ENCODE data around the gene PCDHB2. TPM values are rescaled to one million over a fixed set of nuclear protein-coding genes. Genes with fewer than 3 reads are reported as not detected.

Gene PCDHB2
- 75.5 and 80.4 TPM in 2 replicates for total RNA-seq
- long read RNA-seq, full-length matches to known transcripts: 265 of 271 reads
- long read RNA-seq, partial matches to known transcripts: 0 of 271 reads
- long read RNA-seq, other reads (novel, unspliced or antisense): 6 of 271 reads

GRCh38 chr5:141094481-141095262, at the start of gene PCDHB2:
Gene PCDHB2 (plus strand): TSS chr5:141094615. CDS start chr5:141094791, 176 bp downstream.
- H3K9me3 Mint-ChIP-seq (ENCODE audit: low read depth): peaks cover 33% of the 10 kb centered on the region
- no peaks in the 10 kb centered on the region for H3K4me1 Mint-ChIP-seq (ENCODE audit: low read depth)
- H3K27me3 Mint-ChIP-seq: no peaks in the 10 kb centered on the region
- peak; percentile 49 for DNase-seq (ENCODE audit: low spot score, unreplicated experiment)
- peak within 1 kb of the TSS; percentile 89 for H3K4me3 Mint-ChIP-seq (ENCODE audit: low read depth)
- peaks cover 40% of the 10 kb centered on the region for H3K36me3 Mint-ChIP-seq (ENCODE audit: insufficient read depth)
- H3K27ac Mint-ChIP-seq: peak within 1 kb of the TSS; percentile 100
- TF ChIP-seq CTCF (IDR thresholded peaks at IDR 0.05; ENCODE audit: unreplicated experiment): peak; percentile 78

GRCh38 chr5:141050622-141051520, 43.5 kb upstream of the PCDHB2 start, which contains the start of gene PCDHB1:
Gene PCDHB1 (plus strand): TSS chr5:141051374. CDS start chr5:141051471, 97 bp downstream.
- H3K9me3 Mint-ChIP-seq (ENCODE audit: low read depth): no peaks in the 10 kb centered on the region
- peak within 1 kb of the TSS; percentile 83 for H3K4me3 Mint-ChIP-seq (ENCODE audit: low read depth)
- H3K4me1 Mint-ChIP-seq (ENCODE audit: low read depth): peaks cover 5% of the 10 kb centered on the region
- DNase-seq (ENCODE audit: low spot score, unreplicated experiment): no peak
- H3K36me3 Mint-ChIP-seq (ENCODE audit: insufficient read depth): no peaks in the 10 kb centered on the region
- H3K27ac Mint-ChIP-seq: peak within 1 kb of the TSS; percentile 19
- TF ChIP-seq CTCF (IDR thresholded peaks at IDR 0.05; ENCODE audit: unreplicated experiment): no peak
- H3K27me3 Mint-ChIP-seq: peaks cover 42% of the 10 kb centered on the region

- Mint-ChIP-seq H3K27ac (no peak overlapping the region), H3K27me3 (peaks cover 37% of the 10 kb centered on the region), H3K9me3 (ENCODE audit: low read depth) (no peaks in the 10 kb centered on the region), H3K4me1 (ENCODE audit: low read depth) (peaks cover 5% of the 10 kb centered on the region), H3K4me3 (ENCODE audit: low read depth) (peak overlapping the region; percentile 83), H3K36me3 (ENCODE audit: insufficient read depth) (no peaks in the 10 kb centered on the region)
- no peak for DNase-seq (ENCODE audit: low spot score, unreplicated experiment)
- no peak for TF ChIP-seq CTCF (IDR thresholded peaks at IDR 0.05; ENCODE audit: unreplicated experiment)
These were observed 42.9 kb upstream of the PCDHB2 start for GRCh38 chr5:141051521-141051866.

GRCh38 chr5:141077826-141078225, 16.6 kb upstream of the PCDHB2 start:
- no peaks in the 10 kb centered on the region for H3K4me1 Mint-ChIP-seq (ENCODE audit: low read depth)
- H3K27me3 Mint-ChIP-seq: peaks cover 9% of the 10 kb centered on the region
- H3K4me3 Mint-ChIP-seq (ENCODE audit: low read depth): no peak overlapping the region
- H3K9me3 Mint-ChIP-seq (ENCODE audit: low read depth): peaks cover 5% of the 10 kb centered on the region
- no peak for DNase-seq (ENCODE audit: low spot score, unreplicated experiment)
- H3K27ac Mint-ChIP-seq: no peak overlapping the region
- TF ChIP-seq CTCF (IDR thresholded peaks at IDR 0.05; ENCODE audit: unreplicated experiment): no peak
- H3K36me3 Mint-ChIP-seq (ENCODE audit: insufficient read depth): no peaks in the 10 kb centered on the region

- TF ChIP-seq CTCF (IDR thresholded peaks at IDR 0.05; ENCODE audit: unreplicated experiment): no peak
- Mint-ChIP-seq H3K4me3 (ENCODE audit: low read depth) (no peak overlapping the region), H3K4me1 (ENCODE audit: low read depth) (no peaks in the 10 kb centered on the region), H3K27ac (no peak overlapping the region), H3K36me3 (ENCODE audit: insufficient read depth) (peaks cover 7% of the 10 kb centered on the region), H3K27me3 (peaks cover 9% of the 10 kb centered on the region), H3K9me3 (ENCODE audit: low read depth) (peaks cover 6% of the 10 kb centered on the region)
- DNase-seq (ENCODE audit: low spot score, unreplicated experiment): no peak
These were observed 12.2 kb upstream of the PCDHB2 start for GRCh38 chr5:141082228-141082627.
